Measurements from ENCODE around the gene KRTAP13-3. TPM values are rescaled to one million over a fixed set of nuclear protein-coding genes. Genes with fewer than 3 reads are reported as not detected.

The KRTAP13-3 gene
- total and polyA plus RNA-seq, 2 of the 8 experiments (the other 6 are each of a cell fraction or from before 2014, with no cell fraction given) = not detected

DNA sequence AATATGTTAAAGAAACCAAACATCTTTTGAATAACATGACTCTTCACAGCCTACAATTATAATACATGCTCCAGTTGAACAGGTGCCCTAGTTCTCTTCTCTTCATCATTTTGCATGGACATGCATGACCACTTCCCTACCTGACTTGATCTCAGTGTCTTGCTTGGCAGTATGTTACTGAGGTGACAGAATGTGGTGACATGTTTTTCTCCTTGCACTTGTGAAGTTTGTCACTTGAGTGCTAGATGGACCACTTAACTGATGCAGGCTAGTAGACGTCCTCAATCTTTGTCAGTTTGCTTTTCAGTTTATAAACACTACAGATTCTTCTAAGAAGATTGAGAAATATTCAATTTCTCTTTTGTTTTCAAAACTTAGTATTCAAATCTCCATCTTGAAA lies 43.5 kb downstream of the KRTAP13-3 start:
- H3K79me2 ChIP-seq (ENCODE audit: control insufficient read depth in 1 of 2, insufficient read depth in 2 of 2, low read length in 2 of 2) = no peaks in the 10 kb centered on the region
- ChIA-PET CTCF (ENCODE audit: partially characterized antibody) (no interaction called here), POLR2A (ENCODE audit: partially characterized antibody) (no interaction called here)
- no peaks in the 10 kb centered on the region for H3K4me1 ChIP-seq (replicated peaks in 1 of 4; ENCODE audit: control insufficient read depth in 3 of 4, insufficient read depth in 4 of 4, low read length in 3 of 4)
- H4K91ac ChIP-seq (replicated peaks; ENCODE audit: insufficient read length, low read length) = no peak overlapping the region
- H3K79me1 ChIP-seq (ENCODE audit: low read depth, low read length) = no peaks in the 10 kb centered on the region
- no peak overlapping the region for H3K4me3 ChIP-seq (ENCODE audit: extremely low read depth in 1 of 4, insufficient read depth in 2 of 4, low read depth in 3 of 4, low read length in 4 of 4)
- H3K18ac ChIP-seq (ENCODE audit: extremely low read depth, low read length) = no peak overlapping the region
- H3K27me3 ChIP-seq (replicated peaks in 1 of 4; ENCODE audit: control insufficient read depth in 3 of 4, extremely low read depth in 1 of 4, insufficient read depth in 3 of 4, low read length in 3 of 4) = no peaks in the 10 kb centered on the region
- no peak overlapping the region for H4K8ac ChIP-seq (ENCODE audit: extremely low read depth, insufficient read depth, low read length)
- 100% methylated on average over 1 of the region's 1 CpG; no CpG with 5 or more reads in 1 of the 2 experiments for WGBS, 2 experiments (ENCODE audit: extremely low coverage in 1 of 2, insufficient coverage in 1 of 2, insufficient read length in 1 of 2, insufficient replicate concordance in 2 of 2, low coverage in 1 of 2, low lambda C conversion rate in 2 of 2, missing lambda C conversion rate in 1 of 2)
- no peak overlapping the region for H2BK120ac ChIP-seq (replicated peaks; ENCODE audit: low read depth, low read length)
- H3K9ac ChIP-seq (replicated peaks in 1 of 4; ENCODE audit: extremely low read depth in 1 of 4, low read depth in 3 of 4, low read length in 3 of 4) = no peak overlapping the region
- no peak overlapping the region for H2AK5ac ChIP-seq (ENCODE audit: low read depth, low read length)
- H2AFZ ChIP-seq (ENCODE audit: low read length) = no peak overlapping the region
- H2BK12ac ChIP-seq (ENCODE audit: low read depth, low read length) = no peak overlapping the region
- DNase-seq (ENCODE audit: low read depth in 1 of 2, low spot score in 2 of 2) (no peak), FAIRE-seq (no peak)
- no peak overlapping the region for H2BK20ac ChIP-seq (ENCODE audit: low read length)
- H4K20me1 ChIP-seq (replicated peaks in 1 of 2; ENCODE audit: control insufficient read depth in 1 of 2, insufficient read depth in 2 of 2, low read length in 2 of 2) = no peaks in the 10 kb centered on the region
- H3K56ac ChIP-seq (replicated peaks; ENCODE audit: insufficient read length, low read depth, low read length) = no peak overlapping the region
- no peak overlapping the region for H3K4ac ChIP-seq (replicated peaks; ENCODE audit: insufficient read length, low read depth, low read length)
- no peak overlapping the region for H2BK5ac ChIP-seq (ENCODE audit: low read depth, low read length)
- TF ChIP-seq BACH1 (IDR thresholded peaks at IDR 0.05; ENCODE audit: low read length) (no peak), JUN (IDR thresholded peaks at IDR 0.05; ENCODE audit: low read depth, low read length) (no peak), YY1 (IDR thresholded peaks at IDR 0.05; ENCODE audit: low read depth, low read length) (no peak), E2F6 (IDR thresholded peaks at IDR 0.05) (no peak)
- H3K9me3 ChIP-seq (ENCODE audit: insufficient read depth in 2 of 2, low read depth in 1 of 2, low read length in 1 of 2) = no peaks in the 10 kb centered on the region
- H3K4me2 ChIP-seq (ENCODE audit: insufficient read depth in 1 of 2, low read depth in 2 of 2, low read length in 2 of 2) = no peak overlapping the region
- no peak overlapping the region for H3K27ac ChIP-seq (ENCODE audit: low read depth, low read length)
- no peaks in the 10 kb centered on the region for H3K23me2 ChIP-seq (ENCODE audit: low read depth, low read length)
- H3K36me3 ChIP-seq (ENCODE audit: control insufficient read depth in 2 of 4, insufficient read depth in 4 of 4, low read length in 3 of 4) = no peaks in the 10 kb centered on the region
- no peak overlapping the region for H3K23ac ChIP-seq (ENCODE audit: insufficient read length)
- H2BK15ac ChIP-seq (ENCODE audit: low read length) = no peak overlapping the region
- H4K5ac ChIP-seq (ENCODE audit: insufficient read length, low read depth, low read length) = no peak overlapping the region
- no peak overlapping the region for H3K14ac ChIP-seq (ENCODE audit: insufficient read length)

Other genes with a start within 250 kb of the KRTAP13-3 start
- gene CLDN8, start 209.8 kb downstream of the KRTAP13-3 start, total RNA-seq (2021; fragmentation: NEBNext Ultra II Directional; extraction: Animal tissue kit (Norgen Biotek cat#: 25700)) = not detected in 2 replicates
- gene CLDN8, start 209.8 kb downstream of the KRTAP13-3 start, polyA plus RNA-seq (2011; rRNA removed) = not detected in 2 replicates
- not detected in 2 replicates for gene KRTAP24-1, start 143.0 kb downstream of the KRTAP13-3 start, total RNA-seq (2021; fragmentation: NEBNext Ultra II Directional; extraction: Animal tissue kit (Norgen Biotek cat#: 25700))
- not detected in 2 replicates for gene KRTAP24-1, start 143.0 kb downstream of the KRTAP13-3 start, polyA plus RNA-seq (2011; rRNA removed)
- gene KRTAP25-1, start 136.4 kb downstream of the KRTAP13-3 start, total RNA-seq (2021; fragmentation: NEBNext Ultra II Directional; extraction: Animal tissue kit (Norgen Biotek cat#: 25700)) = not detected in 2 replicates
- not detected in 2 replicates for gene KRTAP25-1, start 136.4 kb downstream of the KRTAP13-3 start, polyA plus RNA-seq (2011; rRNA removed)
- not detected in 2 replicates for gene KRTAP26-1, start 105.6 kb downstream of the KRTAP13-3 start, total RNA-seq (2021; fragmentation: NEBNext Ultra II Directional; extraction: Animal tissue kit (Norgen Biotek cat#: 25700))
- not detected in 2 replicates for gene KRTAP26-1, start 105.6 kb downstream of the KRTAP13-3 start, polyA plus RNA-seq (2011; rRNA removed)
- not detected in 2 replicates for gene KRTAP27-1, start 88.2 kb downstream of the KRTAP13-3 start, total RNA-seq (2021; fragmentation: NEBNext Ultra II Directional; extraction: Animal tissue kit (Norgen Biotek cat#: 25700))
- not detected in 2 replicates for gene KRTAP27-1, start 88.2 kb downstream of the KRTAP13-3 start, polyA plus RNA-seq (2011; rRNA removed)
- gene KRTAP23-1, start 77.3 kb downstream of the KRTAP13-3 start, total RNA-seq (2021; fragmentation: NEBNext Ultra II Directional; extraction: Animal tissue kit (Norgen Biotek cat#: 25700)) = not detected in 2 replicates
- not detected in 2 replicates for gene KRTAP23-1, start 77.3 kb downstream of the KRTAP13-3 start, polyA plus RNA-seq (2011; rRNA removed)
- gene KRTAP13-2, start 53.7 kb downstream of the KRTAP13-3 start, total RNA-seq (2021; fragmentation: NEBNext Ultra II Directional; extraction: Animal tissue kit (Norgen Biotek cat#: 25700)) = not detected in 2 replicates
- not detected in 2 replicates for gene KRTAP13-2, start 53.7 kb downstream of the KRTAP13-3 start, polyA plus RNA-seq (2011; rRNA removed)
- not detected in 2 replicates for gene KRTAP13-1, start 29.9 kb downstream of the KRTAP13-3 start, total RNA-seq (2021; fragmentation: NEBNext Ultra II Directional; extraction: Animal tissue kit (Norgen Biotek cat#: 25700))
- gene KRTAP13-1, start 29.9 kb downstream of the KRTAP13-3 start, polyA plus RNA-seq (2011; rRNA removed) = not detected in 2 replicates
- 0.42 TPM in 1 of 2 replicates, not detected in the other for gene KRTAP13-4, start 4.3 kb upstream of the KRTAP13-3 start, total RNA-seq (2021; fragmentation: NEBNext Ultra II Directional; extraction: Animal tissue kit (Norgen Biotek cat#: 25700))
- 0.64 and 1.2 TPM in 2 replicates for gene KRTAP13-4, start 4.3 kb upstream of the KRTAP13-3 start, polyA plus RNA-seq (2011; rRNA removed)
- not detected in 2 replicates for gene KRTAP15-1, start 14.3 kb upstream of the KRTAP13-3 start, total RNA-seq (2021; fragmentation: NEBNext Ultra II Directional; extraction: Animal tissue kit (Norgen Biotek cat#: 25700))
- gene KRTAP15-1, start 14.3 kb upstream of the KRTAP13-3 start, polyA plus RNA-seq (2011; rRNA removed) = not detected in 2 replicates
- gene KRTAP19-1, start 54.4 kb upstream of the KRTAP13-3 start, total RNA-seq (2021; fragmentation: NEBNext Ultra II Directional; extraction: Animal tissue kit (Norgen Biotek cat#: 25700)) = not detected in 2 replicates
- gene KRTAP19-1, start 54.4 kb upstream of the KRTAP13-3 start, polyA plus RNA-seq (2011; rRNA removed) = not detected in 2 replicates
- not detected in 2 replicates for gene KRTAP19-2, start 61.5 kb upstream of the KRTAP13-3 start, total RNA-seq (2021; fragmentation: NEBNext Ultra II Directional; extraction: Animal tissue kit (Norgen Biotek cat#: 25700))
- not detected in 2 replicates for gene KRTAP19-2, start 61.5 kb upstream of the KRTAP13-3 start, polyA plus RNA-seq (2011; rRNA removed)
- gene KRTAP19-3, start 66.1 kb upstream of the KRTAP13-3 start, total RNA-seq (2021; fragmentation: NEBNext Ultra II Directional; extraction: Animal tissue kit (Norgen Biotek cat#: 25700)) = not detected in 2 replicates
- not detected in 2 replicates for gene KRTAP19-3, start 66.1 kb upstream of the KRTAP13-3 start, polyA plus RNA-seq (2011; rRNA removed)
- gene KRTAP19-4, start 71.2 kb upstream of the KRTAP13-3 start, total RNA-seq (2021; fragmentation: NEBNext Ultra II Directional; extraction: Animal tissue kit (Norgen Biotek cat#: 25700)) = not detected in 2 replicates
- gene KRTAP19-4, start 71.2 kb upstream of the KRTAP13-3 start, polyA plus RNA-seq (2011; rRNA removed) = not detected in 2 replicates
- not detected in 2 replicates for gene KRTAP19-5, start 76.2 kb upstream of the KRTAP13-3 start, total RNA-seq (2021; fragmentation: NEBNext Ultra II Directional; extraction: Animal tissue kit (Norgen Biotek cat#: 25700))
- gene KRTAP19-5, start 76.2 kb upstream of the KRTAP13-3 start, polyA plus RNA-seq (2011; rRNA removed) = not detected in 2 replicates
- gene KRTAP19-6, start 115.9 kb upstream of the KRTAP13-3 start, total RNA-seq (2021; fragmentation: NEBNext Ultra II Directional; extraction: Animal tissue kit (Norgen Biotek cat#: 25700)) = not detected in 2 replicates
- gene KRTAP19-6, start 115.9 kb upstream of the KRTAP13-3 start, polyA plus RNA-seq (2011; rRNA removed) = not detected in 2 replicates
- not detected in 2 replicates for gene KRTAP19-7, start 135.4 kb upstream of the KRTAP13-3 start, total RNA-seq (2021; fragmentation: NEBNext Ultra II Directional; extraction: Animal tissue kit (Norgen Biotek cat#: 25700))
- gene KRTAP19-7, start 135.4 kb upstream of the KRTAP13-3 start, polyA plus RNA-seq (2011; rRNA removed) = not detected in 2 replicates
- gene KRTAP22-2, start 164.5 kb upstream of the KRTAP13-3 start, total RNA-seq (2021; fragmentation: NEBNext Ultra II Directional; extraction: Animal tissue kit (Norgen Biotek cat#: 25700)) = not detected in 2 replicates
- gene KRTAP22-2, start 164.5 kb upstream of the KRTAP13-3 start, polyA plus RNA-seq (2011; rRNA removed) = not detected in 2 replicates
- gene KRTAP6-3, start 166.5 kb upstream of the KRTAP13-3 start, total RNA-seq (2021; fragmentation: NEBNext Ultra II Directional; extraction: Animal tissue kit (Norgen Biotek cat#: 25700)) = not detected in 2 replicates
- not detected in 2 replicates for gene KRTAP6-3, start 166.5 kb upstream of the KRTAP13-3 start, polyA plus RNA-seq (2011; rRNA removed)
- gene KRTAP6-2, start 173.0 kb upstream of the KRTAP13-3 start, total RNA-seq (2021; fragmentation: NEBNext Ultra II Directional; extraction: Animal tissue kit (Norgen Biotek cat#: 25700)) = not detected in 2 replicates
- gene KRTAP6-2, start 173.0 kb upstream of the KRTAP13-3 start, polyA plus RNA-seq (2011; rRNA removed) = not detected in 2 replicates
- gene KRTAP22-1, start 175.2 kb upstream of the KRTAP13-3 start, total RNA-seq (2021; fragmentation: NEBNext Ultra II Directional; extraction: Animal tissue kit (Norgen Biotek cat#: 25700)) = not detected in 2 replicates
- gene KRTAP22-1, start 175.2 kb upstream of the KRTAP13-3 start, polyA plus RNA-seq (2011; rRNA removed) = not detected in 2 replicates
- not detected in 2 replicates for gene KRTAP6-1, start 188.0 kb upstream of the KRTAP13-3 start, total RNA-seq (2021; fragmentation: NEBNext Ultra II Directional; extraction: Animal tissue kit (Norgen Biotek cat#: 25700))
- gene KRTAP6-1, start 188.0 kb upstream of the KRTAP13-3 start, polyA plus RNA-seq (2011; rRNA removed) = not detected in 2 replicates
- not detected in 2 replicates for gene KRTAP20-1, start 190.5 kb upstream of the KRTAP13-3 start, total RNA-seq (2021; fragmentation: NEBNext Ultra II Directional; extraction: Animal tissue kit (Norgen Biotek cat#: 25700))
- not detected in 2 replicates for gene KRTAP20-1, start 190.5 kb upstream of the KRTAP13-3 start, polyA plus RNA-seq (2011; rRNA removed)
- not detected in 2 replicates for gene KRTAP20-4, start 194.7 kb upstream of the KRTAP13-3 start, total RNA-seq (2021; fragmentation: NEBNext Ultra II Directional; extraction: Animal tissue kit (Norgen Biotek cat#: 25700))
- gene KRTAP20-4, start 194.7 kb upstream of the KRTAP13-3 start, polyA plus RNA-seq (2011; rRNA removed) = not detected in 2 replicates
- gene KRTAP20-2, start 209.3 kb upstream of the KRTAP13-3 start, total RNA-seq (2021; fragmentation: NEBNext Ultra II Directional; extraction: Animal tissue kit (Norgen Biotek cat#: 25700)) = not detected in 2 replicates
- gene KRTAP20-2, start 209.3 kb upstream of the KRTAP13-3 start, polyA plus RNA-seq (2011; rRNA removed) = not detected in 2 replicates
- gene KRTAP20-3, start 216.9 kb upstream of the KRTAP13-3 start, total RNA-seq (2021; fragmentation: NEBNext Ultra II Directional; extraction: Animal tissue kit (Norgen Biotek cat#: 25700)) = not detected in 2 replicates
- gene KRTAP20-3, start 216.9 kb upstream of the KRTAP13-3 start, polyA plus RNA-seq (2011; rRNA removed) = not detected in 2 replicates